ENCODE data around the gene GPR18. TPM values are rescaled to one million over a fixed set of nuclear protein-coding genes. Genes with fewer than 3 reads are reported as not detected.

The GPR18 gene
- total and polyA plus RNA-seq, 2 of the 4 experiments (the other 2 are of a cell fraction): not detected

GRCh38 chr13:99279637-99280036, 21.5 kb upstream of the GPR18 start:
- Histone ChIP-seq H4K20me1 (ENCODE audit: insufficient read depth, low read length) (no peaks in the 10 kb centered on the region), H2BK5ac (ENCODE audit: low read depth, low read length, poor library complexity, severe bottlenecking) (no peak overlapping the region), H3K4me3 (ENCODE audit: insufficient read depth, low read depth, low read length) (no peak overlapping the region), H2AK5ac (ENCODE audit: low read depth, low read length) (no peak overlapping the region), H3K4me2 (ENCODE audit: low read depth, low read length) (no peak overlapping the region), H4K91ac (ENCODE audit: insufficient read depth, low read depth, low read length) (no peak overlapping the region), H4K5ac (ENCODE audit: low read depth, low read length) (no peak overlapping the region), H3K9me1 (ENCODE audit: insufficient read depth, low read length) (no peaks in the 10 kb centered on the region), H3K9me3 (ENCODE audit: control insufficient read depth, insufficient read depth, low read length) (no peaks in the 10 kb centered on the region), H2AK9ac (replicated peaks; ENCODE audit: low read depth, low read length, poor library complexity) (no peak overlapping the region), H3K36me3 (ENCODE audit: control insufficient read depth, insufficient read depth, low read length) (no peaks in the 10 kb centered on the region), H3K4me1 (ENCODE audit: control insufficient read depth, insufficient read depth, low read length) (peaks cover 3% of the 10 kb centered on the region; the same call in 1 of the 2 replicates), H2BK15ac (ENCODE audit: low read depth, low read length) (no peak overlapping the region), H3K27me3 (ENCODE audit: control insufficient read depth, insufficient read depth, low read length) (no peaks in the 10 kb centered on the region), H3K4ac (ENCODE audit: low read depth, low read length) (no peak overlapping the region), H3K9ac (ENCODE audit: low read depth, low read length) (no peak overlapping the region), H3K14ac (replicated peaks; ENCODE audit: low read depth, low read length) (no peak overlapping the region), H3K18ac (ENCODE audit: low read depth, low read length) (no peak overlapping the region), H3K27ac (ENCODE audit: insufficient read depth, low read length) (no peak overlapping the region), H3K23ac (ENCODE audit: low read depth, low read length) (no peak overlapping the region), H4K8ac (ENCODE audit: low read depth in 2 of 2, low read length in 2 of 2) (no peak overlapping the region), H3K79me1 (ENCODE audit: low read depth in 1 of 2, low read length in 2 of 2) (peaks cover 3 to 5% of the 10 kb centered on the region in 2 experiments; a peak in 2 of 4 replicates), H2BK120ac (ENCODE audit: low read depth, low read length) (no peak overlapping the region), H3K56ac (ENCODE audit: extremely low read depth, insufficient read depth, low read length) (no peak overlapping the region), H2BK20ac (ENCODE audit: low read depth, low read length) (no peak overlapping the region), H2AFZ (replicated peaks; ENCODE audit: low read length, poor library complexity) (no peak overlapping the region)
- WGBS, 2 experiments (ENCODE audit: extremely low coverage in 2 of 2, insufficient read length in 1 of 2): no CpG with 5 or more reads among the region's 2 CpGs
- ATAC-seq (ENCODE audit: low read depth): no peak
- BruUV-seq (replicated peaks): no TSS peak
- in situ Hi-C loops (cut with MboI; ENCODE audit: low sequenced_read_pairs) (no loop called here), dilution Hi-C loops (cut with HindIII; ENCODE audit: low sequenced_read_pairs, unreplicated experiment) (no loop called here), intact Hi-C loops (cut with micrococcal nuclease) (no loop called here)
- TF ChIP-seq MXI1 (IDR thresholded peaks at IDR 0.05; ENCODE audit: borderline replicate concordance, low read depth, low read length): no peak
- no peak for TF ChIP-seq BHLHE40 (IDR thresholded peaks at IDR 0.05; ENCODE audit: low read depth, low read length)
- no peak for TF ChIP-seq MAFK (IDR thresholded peaks at IDR 0.05; ENCODE audit: low read depth, low read length)
- TF ChIP-seq CHD1 (IDR thresholded peaks at IDR 0.05; ENCODE audit: low read depth, low read length): no peak
- TF ChIP-seq, protein P1, sequence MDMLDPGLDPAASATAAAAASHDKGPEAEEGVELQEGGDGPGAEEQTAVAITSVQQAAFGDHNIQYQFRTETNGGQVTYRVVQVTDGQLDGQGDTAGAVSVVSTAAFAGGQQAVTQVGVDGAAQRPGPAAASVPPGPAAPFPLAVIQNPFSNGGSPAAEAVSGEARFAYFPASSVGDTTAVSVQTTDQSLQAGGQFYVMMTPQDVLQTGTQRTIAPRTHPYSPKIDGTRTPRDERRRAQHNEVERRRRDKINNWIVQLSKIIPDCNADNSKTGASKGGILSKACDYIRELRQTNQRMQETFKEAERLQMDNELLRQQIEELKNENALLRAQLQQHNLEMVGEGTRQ (IDR thresholded peaks at IDR 0.05; ENCODE audit: low read depth, low read length): no peak
- TF ChIP-seq RFX5 (IDR thresholded peaks at IDR 0.05; ENCODE audit: low read depth, low read length): no peak
- TF ChIP-seq RCOR1 (IDR thresholded peaks at IDR 0.05; ENCODE audit: insufficient replicate concordance, low read length): no peak
- no peak for TF ChIP-seq SMC3 (IDR thresholded peaks at IDR 0.05; ENCODE audit: low read depth, low read length)
- no peak for TF ChIP-seq RAD21 (IDR thresholded peaks at IDR 0.05; ENCODE audit: low read length)
- TF ChIP-seq NFE2L2 (IDR thresholded peaks at IDR 0.05; ENCODE audit: low read depth, low read length): no peak
- no peak for TF ChIP-seq POLR2A (IDR thresholded peaks at IDR 0.05; ENCODE audit: low read depth, low read length)
- no peak for TF ChIP-seq FOS (IDR thresholded peaks at IDR 0.05; ENCODE audit: low read depth, low read length)
- TF ChIP-seq ELK1 (IDR thresholded peaks at IDR 0.05; ENCODE audit: borderline replicate concordance, low read depth, low read length): no peak
- TF ChIP-seq CEBPB (IDR thresholded peaks at IDR 0.05; ENCODE audit: low read depth, low read length): no peak
- TF ChIP-seq, protein P2, sequence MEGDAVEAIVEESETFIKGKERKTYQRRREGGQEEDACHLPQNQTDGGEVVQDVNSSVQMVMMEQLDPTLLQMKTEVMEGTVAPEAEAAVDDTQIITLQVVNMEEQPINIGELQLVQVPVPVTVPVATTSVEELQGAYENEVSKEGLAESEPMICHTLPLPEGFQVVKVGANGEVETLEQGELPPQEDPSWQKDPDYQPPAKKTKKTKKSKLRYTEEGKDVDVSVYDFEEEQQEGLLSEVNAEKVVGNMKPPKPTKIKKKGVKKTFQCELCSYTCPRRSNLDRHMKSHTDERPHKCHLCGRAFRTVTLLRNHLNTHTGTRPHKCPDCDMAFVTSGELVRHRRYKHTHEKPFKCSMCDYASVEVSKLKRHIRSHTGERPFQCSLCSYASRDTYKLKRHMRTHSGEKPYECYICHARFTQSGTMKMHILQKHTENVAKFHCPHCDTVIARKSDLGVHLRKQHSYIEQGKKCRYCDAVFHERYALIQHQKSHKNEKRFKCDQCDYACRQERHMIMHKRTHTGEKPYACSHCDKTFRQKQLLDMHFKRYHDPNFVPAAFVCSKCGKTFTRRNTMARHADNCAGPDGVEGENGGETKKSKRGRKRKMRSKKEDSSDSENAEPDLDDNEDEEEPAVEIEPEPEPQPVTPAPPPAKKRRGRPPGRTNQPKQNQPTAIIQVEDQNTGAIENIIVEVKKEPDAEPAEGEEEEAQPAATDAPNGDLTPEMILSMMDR (conservative IDR thresholded peaks at IDR 0.05; ENCODE audit: low read depth, low read length): no peak
- TF ChIP-seq MAZ (IDR thresholded peaks at IDR 0.05; ENCODE audit: borderline replicate concordance, low read depth, low read length): no peak
- ChIA-PET CTCF (no interaction called here), POLR2A (ENCODE audit: unreplicated experiment) (no interaction called here)
- DNase-seq: no peak

All from IMR-90 (cell line).